Small intestine (tissue), 7 donors: ENCODE results near the gene OR2T4. TPM values are rescaled to one million over a fixed set of nuclear protein-coding genes. Genes with fewer than 3 reads are reported as not detected.
A peak's percentile ranks its signal among the peaks of the same experiment; 100 is the strongest.

Source experiments
- DNase-seq, 2 donors: peaks; one replicate each; pipeline versions ENCODE4 v3.0.0 to v3.0.0-alpha.2; 2013
- FAIRE-seq: peaks from 2 replicates; lab custom pipeline; 2012; peaks lifted over from hg19 to GRCh38; lab: Jason Lieb, UNC
- H3K27ac ChIP-seq, 3 donors: one replicate each; pipeline ENCODE4 v1.5.1; 2013; ENCODE audit warnings: low read length in 2 of 3, mild to moderate bottlenecking in 2 of 3, control low read depth in 1 of 3, inconsistent platforms in 1 of 3, low read depth in 1 of 3, moderate library complexity in 1 of 3
- H3K27me3 ChIP-seq, 3 donors: one replicate each; pipeline ENCODE4 v1.6.1; 2013; ENCODE audit warnings: low read length in 3 of 3, inconsistent platforms in 1 of 3; ENCODE audit not compliant: control insufficient read depth in 3 of 3, insufficient read depth in 3 of 3
- H3K36me3 ChIP-seq, 3 donors: one replicate each; pipeline ENCODE4 v1.6.1; 2013; ENCODE audit warnings: low read length in 3 of 3, inconsistent platforms in 1 of 3, low read depth in 1 of 3, mild to moderate bottlenecking in 1 of 3, moderate library complexity in 1 of 3; ENCODE audit not compliant: control insufficient read depth in 3 of 3, insufficient read depth in 2 of 3
- H3K4me1 ChIP-seq, 3 donors: one replicate each; pipeline ENCODE4 v1.6.1; 2013; ENCODE audit warnings: low read length in 2 of 3, inconsistent platforms in 1 of 3, low read depth in 1 of 3, mild to moderate bottlenecking in 1 of 3, moderate library complexity in 1 of 3; ENCODE audit not compliant: control insufficient read depth in 3 of 3, insufficient read depth in 2 of 3
- H3K4me3 ChIP-seq, 3 donors: one replicate each; pipeline ENCODE4 v1.5.1; 2013; ENCODE audit warnings: low read length in 3 of 3, control low read depth in 1 of 3, inconsistent platforms in 1 of 3, low read depth in 1 of 3, mild to moderate bottlenecking in 1 of 3, moderate library complexity in 1 of 3
- H3K9me3 ChIP-seq, 2 donors: one replicate each; pipeline ENCODE4 v1.6.1; 2013; ENCODE audit warnings: low read depth in 1 of 2, low read length in 1 of 2; ENCODE audit not compliant: control insufficient read depth in 2 of 2, insufficient read depth in 1 of 2
- WGBS, 3 donors: extraction: QIAGEN DNeasy Blood & Tissue Kit; methylation state at CpG; one replicate each; pipeline ENCODE4 v1.1.7; 2013; 5-methylcytosine and 5-hydroxymethylcytosine counted together
- polyA plus RNA-seq, 4 donors: library from polyadenylated mRNA; stranded (reverse) in 3 of 4; unstranded in 1 of 4; fragments of 200-250 nt in 3 of 4; fragments of 120-200 nt in 1 of 4; gene quantifications; one replicate each; pipeline versions ENCODE4 v1.2.1 to v1.2.3, GENCODE V29; 2013
- donor health status: healthy with polysubstance abuse.
- donor health status: control.
- donor health status: control.
- donor health status: Bipolar disorder and iron deficiency.
- donor health status: healthy.

OR2T4 gene
- polyA plus RNA-seq, 4 donors: not detected

DNA sequence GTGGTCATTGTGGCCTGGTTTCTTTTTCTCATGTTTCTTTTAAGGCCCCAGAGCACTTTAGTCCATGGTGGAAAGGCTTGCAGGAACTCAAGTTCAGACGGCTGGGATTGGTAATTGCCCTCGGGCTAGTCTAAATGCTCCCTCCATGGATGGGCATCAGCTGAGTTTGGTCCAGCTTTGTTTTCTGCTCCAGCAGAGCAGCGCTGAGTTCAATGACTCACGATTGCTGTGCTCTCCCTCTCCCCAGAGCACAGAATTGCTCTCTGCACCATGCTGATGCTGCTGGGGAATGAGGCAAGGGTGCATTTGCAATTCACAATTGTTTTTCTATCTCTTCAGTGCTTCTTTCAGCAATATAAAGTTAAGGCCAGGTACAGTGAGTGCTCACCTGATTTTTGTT lies 12.3 kb downstream of the OR2T4 start:
- Histone ChIP-seq H3K27me3 (no peaks in the 10 kb centered on the region), H3K4me3 (no peak overlapping the region)
- FAIRE-seq: no peak

DNA sequence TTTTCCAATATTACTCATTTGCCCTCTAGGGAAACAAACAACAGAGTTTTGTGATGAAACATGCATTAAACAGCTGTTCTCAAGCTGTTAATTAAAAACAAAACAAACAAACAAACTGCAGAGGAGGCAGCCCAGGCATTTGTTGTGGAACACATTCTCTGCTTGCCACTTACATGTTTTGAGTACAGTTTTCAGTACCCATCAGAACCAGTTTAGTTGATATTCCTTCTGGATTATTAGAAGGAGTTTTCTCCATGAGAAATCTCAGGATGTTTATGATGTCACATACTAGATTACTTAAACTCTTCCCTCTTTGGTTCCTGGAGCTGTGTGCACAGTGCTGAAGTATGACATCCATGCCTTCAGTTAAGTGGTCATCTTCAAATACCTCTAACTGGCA lies 14.0 kb downstream of the OR2T4 start, which contains the start of gene OR2T6:
Gene OR2T6, plus strand, starts transcription at position 301 of the 400 bp plus-strand sequence. CDS start 11,863 bp downstream, outside the sequence.
- no peak for DNase-seq
- Histone ChIP-seq H3K9me3 (peaks cover 0 to 4% of the 10 kb centered on the region in 2 donors), H3K36me3 (no peaks in the 10 kb centered on the region), H3K27me3 (no peaks in the 10 kb centered on the region), H3K4me3 (no peak within 1 kb of the TSS), H3K27ac (no peak within 1 kb of the TSS), H3K4me1 (no peaks in the 10 kb centered on the region)
- FAIRE-seq: no peak

More for the DNA sequence above, 12.3 kb downstream of the OR2T4 start:
- Histone ChIP-seq H3K4me1 (no peaks in the 10 kb centered on the region), H3K9me3 (peaks cover 0 to 6% of the 10 kb centered on the region in 2 donors), H3K36me3 (no peaks in the 10 kb centered on the region), H3K27ac (no peak overlapping the region)
- WGBS, 3 donors: 67 to 86% (median 77%) methylated on average over 4 of the region's 4 CpGs
- no peak for DNase-seq

DNA sequence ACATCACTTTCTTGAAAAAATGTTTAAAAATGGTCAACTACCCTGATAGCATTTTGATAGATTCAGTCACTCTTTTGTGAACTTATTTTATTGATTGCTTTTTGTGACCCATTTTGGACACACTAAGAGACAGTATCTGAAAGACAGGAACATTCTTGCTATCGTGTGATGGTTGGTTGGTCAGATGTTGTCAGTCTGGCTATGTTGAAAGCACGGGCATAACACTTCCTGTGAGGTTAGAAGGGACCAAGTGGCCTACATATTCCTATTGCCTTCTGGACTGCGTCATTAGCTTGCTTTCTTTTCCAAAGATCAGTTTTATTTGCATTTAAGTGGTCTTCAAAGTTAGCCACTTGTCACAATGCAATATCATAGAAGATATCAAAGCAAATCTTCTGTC lies 15.5 kb downstream of the OR2T4 start:
- H3K4me3 ChIP-seq: no peak overlapping the region
- FAIRE-seq (no peak), DNase-seq (no peak)
- peaks cover 0 to 4% of the 10 kb centered on the region in 2 donors for H3K9me3 ChIP-seq
- no peaks in the 10 kb centered on the region for H3K36me3 ChIP-seq
- H3K27me3 ChIP-seq: no peaks in the 10 kb centered on the region
- no peaks in the 10 kb centered on the region for H3K4me1 ChIP-seq
- WGBS, 3 donors: 50 to 64% (median 61%) methylated on average over 3 of the region's 3 CpGs
- no peak overlapping the region for H3K27ac ChIP-seq

DNA sequence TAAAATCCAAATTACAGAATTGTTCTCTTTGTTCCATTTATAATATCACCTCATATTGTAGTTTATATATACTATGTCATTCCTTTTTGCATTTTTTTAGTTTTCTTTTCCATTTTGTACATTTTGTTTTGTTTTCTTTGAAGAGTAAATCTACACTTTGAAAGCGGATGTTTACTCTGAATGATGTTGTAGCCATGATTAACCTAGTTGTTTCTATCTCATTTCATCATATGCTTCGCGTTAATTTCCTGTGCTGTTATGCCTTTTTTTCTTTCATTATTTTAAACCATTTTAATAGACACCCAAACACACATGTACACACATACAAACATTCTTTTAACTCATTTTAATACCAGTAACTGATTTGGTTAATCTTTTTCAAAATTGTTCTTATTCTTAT lies 19.4 kb downstream of the OR2T4 start:
- H3K4me1 ChIP-seq: no peaks in the 10 kb centered on the region
- no peaks in the 10 kb centered on the region for H3K9me3 ChIP-seq
- no peak overlapping the region for H3K27ac ChIP-seq
- no peaks in the 10 kb centered on the region for H3K36me3 ChIP-seq
- H3K27me3 ChIP-seq: no peaks in the 10 kb centered on the region
- WGBS, 3 donors: 84 to 93% (median 89%) methylated on average over 3 of the region's 3 CpGs
- DNase-seq (no peak), FAIRE-seq (no peak)
- no peak overlapping the region for H3K4me3 ChIP-seq

DNA sequence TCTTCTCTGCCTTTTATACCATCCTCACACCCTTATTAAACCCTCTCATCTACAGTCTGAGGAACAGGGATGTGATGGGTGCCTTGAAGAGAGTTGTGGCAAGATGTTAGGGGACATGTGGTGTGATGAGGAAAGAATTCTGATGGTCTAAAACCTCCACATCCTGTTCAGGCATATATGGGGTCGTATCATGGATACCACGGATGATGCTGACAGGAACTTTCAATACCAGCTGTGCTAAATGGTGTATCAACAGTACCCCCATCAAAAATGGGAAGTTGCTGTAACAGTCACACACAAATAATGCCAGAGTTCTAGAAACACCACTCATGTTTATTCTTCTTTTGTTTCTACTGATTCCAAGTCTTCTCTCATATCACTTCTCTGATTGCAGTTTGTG lies 27.0 kb downstream of the OR2T4 start:
- Histone ChIP-seq H3K4me1 (no peaks in the 10 kb centered on the region), H3K27ac (no peak overlapping the region), H3K4me3 (no peak overlapping the region), H3K36me3 (no peaks in the 10 kb centered on the region), H3K9me3 (peaks cover 0 to 1% of the 10 kb centered on the region in 2 donors), H3K27me3 (no peaks in the 10 kb centered on the region)
- 53 to 62% (median 54%) methylated on average over 2 of the region's 2 CpGs for WGBS, 3 donors
- DNase-seq (no peak), FAIRE-seq (no peak)

DNA sequence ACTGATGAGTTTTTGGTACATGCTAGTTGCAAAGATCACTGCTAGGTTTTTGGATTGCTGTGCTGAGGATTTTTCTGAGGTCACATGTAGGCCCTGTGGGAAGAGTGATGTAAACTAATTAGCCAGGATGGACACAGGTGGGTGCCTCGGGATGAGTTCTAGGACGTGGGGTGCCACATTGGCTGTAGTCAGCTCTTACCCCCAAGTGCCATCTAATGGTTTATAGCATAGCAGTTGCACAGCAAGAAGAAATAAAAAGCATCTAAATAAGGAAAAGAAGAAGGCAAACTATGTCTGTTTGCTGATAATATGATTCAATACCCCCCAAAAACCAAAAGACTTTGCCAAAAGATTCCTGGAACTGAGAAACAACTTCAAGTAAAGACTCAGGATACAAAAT lies 31.6 kb downstream of the OR2T4 start:
- no peak overlapping the region for H3K4me3 ChIP-seq
- 48 to 67% (median 50%) methylated on average over 2 of the region's 2 CpGs for whole genome bisulfite sequencing, 3 donors
- no peaks in the 10 kb centered on the region for H3K36me3 ChIP-seq
- H3K27ac ChIP-seq: no peak overlapping the region
- FAIRE-seq: no peak
- H3K9me3 ChIP-seq: peaks cover 0 to under 1% of the 10 kb centered on the region in 2 donors
- no peaks in the 10 kb centered on the region for H3K27me3 ChIP-seq
- no peaks in the 10 kb centered on the region for H3K4me1 ChIP-seq
- no peak for DNase-seq

DNA sequence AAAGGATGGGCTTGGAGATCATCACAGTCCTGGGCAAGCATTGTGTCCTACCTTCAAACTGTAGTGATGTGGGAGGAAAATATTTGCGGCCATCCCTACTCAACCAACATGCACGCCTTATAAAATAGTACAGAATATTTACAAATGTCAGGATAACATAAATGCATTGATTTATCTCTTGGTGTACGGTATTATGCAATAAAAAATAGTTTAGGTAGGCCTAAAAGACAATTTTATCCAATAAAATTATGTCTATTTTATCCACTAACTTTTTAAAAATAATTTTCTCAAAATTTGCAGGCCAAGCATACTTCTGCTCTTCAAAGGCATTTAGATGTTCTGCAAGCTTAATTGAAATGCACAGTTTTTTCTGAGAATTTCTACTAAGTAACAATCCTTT lies 41.3 kb downstream of the OR2T4 start, which contains the start of gene OR2T1:
Gene OR2T1, plus strand, starts transcription at position 301 of the 400 bp plus-strand sequence. CDS start 3,100 bp downstream, outside the sequence.
- no peaks in the 10 kb centered on the region for H3K36me3 ChIP-seq
- H3K4me1 ChIP-seq: no peaks in the 10 kb centered on the region
- no peaks in the 10 kb centered on the region for H3K27me3 ChIP-seq
- DNase-seq (no peak), FAIRE-seq (no peak)
- peaks cover 0 to 17% of the 10 kb centered on the region in 2 donors for H3K9me3 ChIP-seq
- WGBS, 3 donors: 63 to 73% (median 68%) methylated on average over 3 of the region's 3 CpGs
- no peak within 1 kb of the TSS for H3K27ac ChIP-seq
- no peak within 1 kb of the TSS for H3K4me3 ChIP-seq

DNA sequence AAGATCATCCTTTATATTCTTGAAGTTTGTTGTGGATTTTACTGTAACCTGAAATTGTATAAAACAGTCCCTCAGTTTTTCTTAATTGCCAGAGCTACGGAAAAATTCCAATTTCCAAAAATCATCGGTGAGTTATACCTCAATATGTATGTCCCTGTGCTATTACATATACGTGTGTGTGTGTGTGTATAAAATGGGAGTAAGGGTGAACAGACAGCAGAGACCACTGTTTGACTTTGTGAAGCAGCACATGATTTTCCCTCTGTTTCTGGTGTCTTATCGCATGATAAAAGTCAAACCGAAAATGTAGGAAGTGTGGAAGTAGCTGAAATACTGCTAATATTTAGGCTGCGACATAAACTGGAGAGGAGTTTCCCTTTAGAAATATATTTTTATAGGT lies 42.6 kb downstream of the OR2T4 start:
- Histone ChIP-seq H3K4me1 (no peaks in the 10 kb centered on the region), H3K27ac (no peak overlapping the region), H3K27me3 (no peaks in the 10 kb centered on the region), H3K36me3 (no peaks in the 10 kb centered on the region), H3K9me3 (peaks cover 0 to 19% of the 10 kb centered on the region in 2 donors), H3K4me3 (no peak overlapping the region)
- no peak for FAIRE-seq
- WGBS, 3 donors: 88 to 92% (median 89%) methylated on average over 6 of the region's 6 CpGs
- DNase-seq: peak in 1 of 2 donors; percentile 18
